Retina (tissue), 1 donor: Measurements from ENCODE around the gene MRNIP.
A peak's percentile ranks its signal among the peaks of the same experiment; 100 is the strongest.

Source experiments
- DNase-seq: peaks from one replicate; pipeline ENCODE4 v3.0.0-alpha.2; 2016

MRNIP gene

DNA sequence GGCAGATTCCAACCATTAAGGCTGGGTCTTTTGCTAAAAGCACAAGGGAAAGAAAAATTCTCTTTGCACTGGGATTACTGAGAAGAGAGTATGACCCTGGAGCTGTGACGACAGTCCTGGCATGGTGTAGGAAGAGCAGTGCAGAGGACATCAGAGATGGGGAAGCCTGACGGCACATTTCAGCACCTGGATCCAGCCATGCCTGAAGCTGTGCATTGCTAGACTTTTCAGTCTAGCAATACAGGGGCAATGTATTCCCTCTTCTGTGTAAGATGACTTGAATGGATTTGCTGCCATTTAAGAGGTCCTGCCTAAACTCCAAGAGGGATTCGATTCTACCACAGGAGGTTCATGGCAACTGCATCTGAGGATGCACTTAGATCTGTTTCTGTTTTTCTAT, 12.3 kb upstream of the MRNIP start:
- no peak for DNase-seq

DNA sequence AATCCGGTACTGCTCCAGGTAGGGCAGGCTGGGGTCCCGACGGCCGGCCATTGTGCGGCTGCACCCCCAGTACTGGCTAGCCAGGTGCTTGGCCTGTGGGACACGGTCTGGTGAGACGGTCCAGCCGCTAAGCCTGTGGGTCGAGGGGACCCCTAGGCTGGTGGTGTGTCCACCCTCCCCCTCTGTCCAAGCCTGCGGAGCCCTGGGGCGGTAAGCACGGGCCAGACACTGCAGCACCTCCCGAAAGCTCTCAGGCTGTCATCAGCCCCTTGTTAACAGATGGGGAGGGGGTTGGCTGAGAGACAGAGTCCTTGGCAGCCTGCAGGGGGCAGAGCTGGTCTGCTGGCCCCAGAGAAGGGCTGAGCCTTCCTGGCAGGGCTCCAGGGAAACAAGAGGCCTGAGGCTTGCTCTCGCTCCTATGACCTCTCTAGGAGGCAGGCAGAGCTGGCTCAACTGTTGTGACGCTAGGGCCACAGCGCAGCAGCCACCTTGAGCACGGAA, 11.8 kb upstream of the MRNIP start:
- DNase-seq: peak; percentile 57

DNA sequence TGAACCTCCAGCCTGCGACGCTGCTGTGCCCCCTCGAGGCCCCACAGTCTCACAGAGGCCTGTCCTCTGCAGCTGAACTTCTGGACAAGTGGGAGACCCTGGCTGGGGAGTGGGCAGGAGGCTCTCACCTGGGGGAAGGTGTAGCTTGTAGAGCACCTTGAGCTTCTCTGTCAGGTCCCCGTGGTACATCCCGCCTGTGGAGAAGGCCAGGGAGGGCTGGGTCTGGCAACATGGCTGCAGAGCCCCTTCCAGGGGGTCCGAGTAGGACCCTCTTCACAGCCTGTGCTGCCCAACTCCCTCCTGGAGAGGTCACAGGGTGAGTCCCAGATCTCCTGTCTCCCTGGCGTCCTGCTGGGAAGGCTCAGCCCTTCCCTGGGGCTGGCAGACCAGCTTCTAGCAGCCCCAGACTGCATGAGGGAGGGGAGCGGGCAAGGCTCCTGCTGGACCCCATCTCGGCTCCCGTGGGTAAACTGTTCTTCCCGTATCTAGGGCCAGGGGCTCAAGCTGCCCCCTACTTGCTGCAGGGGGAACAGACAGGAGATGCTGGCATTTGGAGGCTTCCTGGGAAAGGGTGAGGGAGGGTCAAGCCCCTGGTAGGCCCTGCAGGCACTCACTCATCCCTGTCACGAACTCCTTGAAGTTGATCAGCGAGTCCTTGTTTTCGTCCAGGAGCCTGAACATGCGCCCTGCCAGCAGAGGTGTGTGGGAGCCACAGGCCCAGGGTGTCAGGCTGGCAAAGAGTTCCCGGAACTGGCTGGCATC, 11.2 kb upstream of the MRNIP start:
- peak; percentile 30 for DNase-seq

DNA sequence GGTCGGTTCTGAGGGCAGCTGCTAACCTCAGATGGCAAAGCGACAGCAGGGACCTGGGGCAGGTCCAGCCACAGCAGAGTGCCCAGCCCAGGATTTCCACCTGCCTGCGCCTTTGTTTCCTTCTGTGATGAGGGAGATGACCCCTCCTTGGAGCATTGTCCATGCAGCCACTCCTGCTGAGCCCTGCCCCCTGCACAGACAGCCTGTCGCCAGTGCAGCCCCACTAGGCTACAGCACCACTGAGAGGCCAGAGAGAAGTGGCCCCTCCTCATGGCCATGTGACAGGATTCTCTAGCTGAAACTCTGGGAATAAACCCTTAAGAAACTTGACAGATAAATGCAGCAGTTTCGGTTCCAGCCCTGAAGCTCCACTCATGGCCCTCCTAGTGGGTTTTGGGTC, 10.5 kb upstream of the MRNIP start:
- DNase-seq: peak; percentile 51

DNA sequence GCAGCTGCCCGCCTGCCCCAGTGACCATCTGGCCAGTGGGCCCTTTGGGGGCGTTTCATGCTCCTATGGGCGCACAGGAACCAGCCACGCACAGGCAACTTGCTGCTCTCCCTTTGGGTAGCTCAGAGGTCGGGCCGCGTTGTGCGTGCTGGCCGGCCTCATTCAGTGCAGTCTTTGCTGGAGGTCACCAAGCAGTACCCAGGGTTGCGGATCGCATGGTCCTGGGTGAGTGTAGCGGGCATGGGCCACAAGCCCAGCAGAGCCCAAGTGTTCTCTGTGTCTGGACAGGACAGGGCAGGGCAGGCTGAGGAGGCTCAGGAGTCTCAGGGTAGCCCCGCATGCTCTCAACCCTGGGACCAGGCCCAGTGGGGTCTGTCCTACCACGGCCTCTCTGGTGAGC, 9.9 kb upstream of the MRNIP start:
- no peak for DNase-seq

DNA sequence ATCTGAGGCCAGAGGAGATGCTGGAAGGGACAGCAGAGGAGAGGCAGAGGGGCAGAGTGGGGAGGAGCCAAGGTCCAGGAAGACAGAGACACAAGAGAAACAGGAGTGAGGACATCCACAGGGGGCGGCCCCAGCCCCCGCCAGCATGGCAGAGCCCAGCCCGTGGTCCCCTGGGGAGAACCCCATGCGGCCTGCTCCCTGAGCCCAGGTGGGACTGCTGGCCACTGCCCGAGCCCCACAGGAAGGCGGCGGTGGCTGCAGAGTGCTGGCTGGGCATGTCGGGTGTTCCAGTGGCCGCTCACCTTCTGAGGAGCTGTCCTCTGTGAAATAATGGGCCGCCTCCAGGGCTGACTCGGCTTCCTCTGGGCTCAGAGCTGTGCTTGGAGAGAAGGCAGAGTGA, 8.9 kb upstream of the MRNIP start:
- DNase-seq: no peak

DNA sequence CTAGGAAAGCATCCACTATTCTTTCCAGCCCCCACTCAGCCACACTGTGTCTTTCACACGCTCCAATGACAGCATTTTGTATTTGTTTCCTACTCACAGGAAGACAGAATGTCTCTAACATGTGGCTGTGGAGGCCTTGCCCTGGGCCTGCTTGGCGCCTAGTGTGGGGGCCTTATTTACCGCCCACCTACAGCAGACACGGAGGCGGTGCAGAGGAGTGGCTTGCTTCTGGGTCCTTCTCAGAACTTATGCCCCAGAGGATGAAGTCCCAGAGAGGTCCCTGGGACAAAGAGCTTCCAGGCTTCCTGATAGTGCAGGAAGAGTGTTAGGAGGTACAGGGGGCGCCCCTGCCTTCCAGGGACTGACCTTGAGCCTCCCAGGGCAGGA, 8.5 kb upstream of the MRNIP start:
- no peak for DNase-seq

DNA sequence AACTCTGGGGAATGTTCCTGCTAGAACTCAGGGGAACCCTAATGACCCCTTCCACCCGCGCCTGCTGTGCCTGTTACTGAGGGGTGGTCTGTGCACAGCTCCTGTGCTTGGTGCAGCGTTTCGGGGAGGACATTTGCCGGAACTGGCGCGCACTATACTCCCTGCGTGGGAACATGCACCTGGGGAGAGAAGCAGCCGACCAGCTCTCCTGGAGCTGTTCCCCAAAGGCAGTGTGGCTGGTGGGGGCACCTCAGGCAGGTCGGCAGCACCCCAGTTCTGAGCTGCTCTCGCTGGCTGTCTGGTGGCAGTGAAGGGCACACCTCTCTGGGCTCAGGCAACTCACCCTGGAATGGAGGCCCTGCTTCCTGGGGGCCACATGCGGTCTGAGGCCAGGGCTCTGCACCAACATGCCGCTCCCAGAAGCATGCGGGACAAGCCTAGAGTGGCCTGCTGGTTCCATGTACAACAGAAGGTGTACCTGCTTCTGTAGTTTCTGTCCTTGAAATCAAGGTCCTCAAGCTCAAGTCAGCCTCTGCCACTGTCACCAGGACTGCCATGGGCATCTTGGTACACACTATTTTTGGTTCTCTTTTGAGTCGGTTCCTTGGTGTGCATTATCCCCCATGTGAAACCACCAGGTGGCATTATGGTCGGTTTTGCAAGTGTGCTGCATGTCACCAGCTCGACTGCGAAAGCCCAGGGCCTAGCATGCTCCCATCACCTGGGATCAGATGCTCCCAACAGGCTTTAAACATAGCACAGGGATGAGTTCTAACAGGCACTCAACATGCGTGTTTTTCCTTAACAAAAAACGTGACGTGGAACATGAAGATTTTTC, 7.8 kb upstream of the MRNIP start:
- DNase-seq: no peak

DNA sequence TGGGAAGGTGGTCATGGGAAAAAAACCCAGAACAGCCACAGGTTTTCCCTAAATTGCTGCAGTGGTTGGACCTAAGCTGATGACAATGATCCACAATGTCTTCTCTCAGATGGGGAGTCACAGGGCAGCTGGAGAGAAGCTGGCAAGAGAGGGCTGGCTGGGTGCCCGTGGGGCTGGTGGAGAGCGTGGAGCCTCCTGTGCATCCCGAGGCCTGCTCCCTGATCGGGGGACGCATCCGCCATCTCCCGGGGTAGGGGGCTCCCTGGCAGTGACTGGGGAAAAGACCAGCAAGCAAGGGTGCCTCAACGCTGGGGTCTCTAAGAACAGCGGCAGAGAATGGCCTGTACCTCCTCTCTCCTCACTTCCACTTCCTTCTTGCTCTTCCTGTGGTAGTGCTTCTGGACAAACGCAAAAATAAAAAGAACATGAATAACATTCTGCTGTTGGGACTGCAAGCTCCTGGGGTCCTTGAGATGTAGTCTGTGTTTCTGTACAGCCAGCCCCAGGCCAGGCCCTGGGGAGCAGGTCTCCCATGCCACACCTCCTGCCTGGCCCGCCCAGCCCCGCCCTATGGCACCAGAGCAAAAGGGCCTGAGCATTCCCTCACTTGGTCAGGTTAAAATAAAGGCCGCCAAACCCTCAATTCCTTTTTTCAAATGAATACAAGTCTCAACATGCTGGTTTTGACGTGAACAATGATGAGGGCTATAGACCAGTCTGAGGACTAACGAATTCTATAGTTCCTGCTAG, 7.0 kb upstream of the MRNIP start:
- no peak for DNase-seq

DNA sequence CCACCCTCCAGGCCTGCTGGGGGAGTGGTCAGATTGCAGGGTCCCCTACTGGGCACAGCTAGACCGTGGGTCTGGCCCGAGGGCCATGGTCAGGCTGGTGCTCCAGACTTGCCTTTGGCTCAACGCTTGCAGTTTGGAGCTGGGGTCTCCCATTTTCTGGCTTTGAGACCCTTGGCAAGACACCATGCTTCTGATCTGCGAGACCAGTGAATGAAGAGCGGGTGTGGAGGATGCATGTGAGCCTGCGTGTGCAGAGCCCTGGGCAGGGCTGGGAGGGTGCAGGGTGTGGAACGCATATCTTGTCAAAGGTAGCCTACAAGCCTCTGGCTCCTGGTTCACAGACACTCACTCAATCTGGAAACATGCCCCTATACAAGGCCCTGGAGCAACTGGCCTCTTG, 6.1 kb upstream of the MRNIP start:
- no peak for DNase-seq

DNA sequence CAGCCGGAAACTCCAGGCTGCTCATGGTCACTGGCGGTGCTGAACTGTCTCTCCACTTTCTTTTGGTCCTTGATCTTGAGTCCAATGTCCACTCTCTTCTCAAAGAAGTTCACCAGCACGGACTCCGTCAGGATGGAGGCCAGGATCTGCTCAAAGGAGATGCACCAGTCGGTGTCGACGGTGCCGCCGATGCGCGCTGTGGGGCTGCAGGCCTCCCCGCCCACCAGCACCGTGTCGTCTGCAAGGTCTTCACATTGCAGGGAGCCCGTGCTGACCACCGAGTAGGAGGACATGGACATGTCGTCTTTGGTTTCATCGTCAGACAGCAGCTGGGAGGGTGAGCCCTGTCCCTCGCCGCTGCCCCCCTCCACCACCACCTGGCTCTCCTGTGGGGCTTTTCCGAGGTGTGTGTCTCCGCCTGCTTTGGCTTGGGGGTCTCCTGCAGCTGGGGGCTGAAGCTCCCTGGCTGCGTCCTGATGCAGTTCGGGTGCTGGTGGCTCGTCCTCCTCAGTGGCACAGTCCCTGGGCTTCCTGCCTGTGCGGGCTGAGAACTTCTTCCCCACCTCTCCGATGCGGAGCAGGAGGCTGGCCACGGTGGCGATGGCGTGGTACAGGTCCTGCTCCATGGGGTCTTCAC, 5.0 kb upstream of the MRNIP start:
- no peak for DNase-seq

DNA sequence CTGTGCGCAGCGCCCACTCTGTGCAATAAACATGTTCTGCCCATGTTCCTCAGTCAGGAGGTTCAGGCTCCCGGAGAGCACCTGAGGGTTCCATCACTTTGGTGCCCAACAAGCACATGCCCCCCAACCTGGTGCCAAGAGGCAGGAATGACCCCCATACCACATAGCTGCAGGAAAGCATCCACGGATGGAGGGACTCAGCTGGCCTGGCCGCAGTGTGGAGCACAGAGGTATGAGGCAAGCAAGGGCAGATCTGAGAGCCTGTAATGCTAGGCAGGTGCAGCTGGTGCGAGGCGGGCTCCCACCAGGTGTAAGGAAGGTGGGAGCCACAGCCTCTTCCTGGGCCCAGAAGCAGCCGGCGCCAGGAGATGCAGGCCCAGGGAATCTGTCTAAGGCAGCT, 4.3 kb upstream of the MRNIP start:
- no peak for DNase-seq

DNA sequence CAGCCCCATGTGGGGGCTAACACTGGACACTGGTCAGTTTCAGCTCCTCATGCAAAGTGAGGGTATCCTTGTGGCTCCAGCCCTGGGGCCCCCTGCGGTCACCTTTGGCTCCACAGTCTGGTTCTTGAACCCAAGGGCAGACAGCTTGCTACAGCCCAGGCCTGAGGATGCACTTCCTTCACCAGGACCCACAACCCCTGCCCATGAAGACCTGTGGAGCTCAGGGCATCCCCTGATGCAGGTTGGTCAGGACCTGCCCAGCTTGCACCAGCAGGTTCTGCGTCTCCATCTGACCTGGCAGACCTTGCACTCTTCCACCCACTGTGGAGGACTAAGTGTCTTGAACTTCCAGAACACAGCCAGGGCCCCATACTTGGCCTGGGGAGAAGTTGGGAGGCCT, 3.7 kb upstream of the MRNIP start:
- DNase-seq: no peak

DNA sequence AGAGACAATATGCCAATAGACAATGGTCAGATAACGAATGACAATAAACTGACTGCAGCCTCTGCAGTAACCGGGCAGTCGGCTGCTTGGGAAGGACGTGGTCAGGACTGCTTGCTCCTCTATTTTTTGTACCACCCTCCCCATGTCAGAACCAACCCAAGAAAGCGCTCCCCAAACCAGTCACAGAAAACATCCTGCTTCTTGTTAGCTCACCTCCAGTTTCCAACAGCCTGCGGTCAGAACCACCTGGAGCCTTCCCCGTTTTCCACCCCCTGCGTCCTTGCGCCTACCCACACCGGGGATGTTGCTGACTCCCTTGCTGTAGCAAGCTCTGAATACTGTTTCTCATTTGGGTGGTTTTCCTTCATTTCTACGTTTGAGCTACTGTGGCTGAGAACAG, 1.7 kb upstream of the MRNIP start:
- DNase-seq: peak; percentile 17

DNA sequence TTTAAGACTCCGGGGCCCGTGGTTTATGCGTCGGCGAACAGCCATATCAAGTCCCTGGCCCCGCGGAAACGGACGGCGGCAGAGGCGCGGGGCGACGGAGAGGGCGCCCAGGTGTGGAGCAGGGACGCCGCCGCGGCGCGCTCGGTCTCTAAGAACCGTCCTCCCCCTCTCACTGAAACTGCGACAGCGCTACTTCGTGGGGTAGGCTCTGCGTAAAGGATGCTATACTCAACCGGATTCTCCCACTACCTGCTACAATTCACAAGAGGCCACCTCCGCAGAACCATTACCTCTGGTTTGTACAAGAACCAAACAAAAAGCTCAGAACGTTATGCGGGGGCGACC, 404 bp downstream of the MRNIP start:
- DNase-seq: no peak

DNA sequence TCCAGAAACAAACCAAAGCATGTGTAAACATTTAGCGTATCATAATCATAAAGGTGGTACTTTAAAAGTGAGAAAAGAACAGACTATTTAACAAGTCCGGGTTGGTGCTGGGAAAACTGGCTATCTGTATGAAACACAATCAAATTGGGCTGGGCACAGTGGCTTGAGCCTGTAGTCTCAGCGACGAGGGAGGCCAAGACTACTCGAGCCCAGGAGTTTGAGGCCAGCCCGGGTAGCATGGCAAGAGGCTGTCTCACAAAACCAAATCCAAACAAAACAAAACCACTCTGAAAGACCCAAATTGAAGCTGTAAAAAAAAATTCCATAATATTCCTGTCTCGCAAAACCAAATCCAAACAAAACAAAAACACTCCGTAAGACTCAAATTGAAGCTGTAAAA, 4.3 kb downstream of the MRNIP start:
- no peak for DNase-seq

DNA sequence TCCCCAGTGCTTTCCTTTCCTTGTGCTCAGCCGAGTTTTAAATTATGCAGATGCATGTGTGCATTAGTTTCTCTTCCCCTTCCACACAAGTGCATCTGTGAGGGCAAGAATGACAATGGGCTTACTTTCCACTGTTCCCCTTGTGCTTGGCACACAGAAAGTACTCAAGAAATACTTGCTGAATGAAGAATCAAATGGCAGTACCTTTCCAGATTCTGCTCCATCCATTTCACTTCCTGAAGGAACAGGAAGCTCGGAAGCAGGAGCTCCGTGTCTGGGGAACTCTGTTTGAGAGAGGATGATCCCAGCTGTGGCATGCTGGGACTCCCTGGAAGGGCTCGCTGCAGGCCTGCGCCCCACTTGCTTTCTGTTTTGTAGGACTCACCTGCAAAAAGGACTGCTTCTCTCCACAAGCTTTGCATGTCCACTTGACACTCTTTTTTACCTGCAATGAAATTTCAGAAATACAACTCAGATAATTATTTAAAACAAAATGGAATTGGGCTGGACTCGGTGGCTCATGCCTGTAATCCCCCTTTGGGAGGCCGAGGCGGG, 5.5 kb downstream of the MRNIP start:
- no peak for DNase-seq

DNA sequence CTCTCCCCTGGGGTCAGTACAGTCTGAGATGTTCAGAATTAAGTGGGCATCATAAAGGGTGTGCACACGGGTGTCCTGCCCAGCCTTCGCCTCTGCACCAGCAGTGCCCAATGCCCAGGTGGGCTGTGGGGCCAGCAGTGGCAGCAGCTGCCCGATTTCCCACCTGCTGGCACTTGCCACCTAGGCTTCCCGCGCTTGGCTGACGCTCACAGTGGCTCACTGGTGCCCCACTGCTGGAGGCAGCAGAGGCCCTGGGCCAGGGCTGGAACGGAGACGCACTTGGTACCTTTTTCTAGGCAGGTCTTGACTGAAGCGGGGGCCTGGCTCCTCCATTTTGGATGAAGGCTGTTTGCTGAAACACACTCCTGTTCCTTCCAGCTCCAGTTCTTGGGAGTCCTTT, 17.0 kb downstream of the MRNIP start:
- no peak for DNase-seq

DNA sequence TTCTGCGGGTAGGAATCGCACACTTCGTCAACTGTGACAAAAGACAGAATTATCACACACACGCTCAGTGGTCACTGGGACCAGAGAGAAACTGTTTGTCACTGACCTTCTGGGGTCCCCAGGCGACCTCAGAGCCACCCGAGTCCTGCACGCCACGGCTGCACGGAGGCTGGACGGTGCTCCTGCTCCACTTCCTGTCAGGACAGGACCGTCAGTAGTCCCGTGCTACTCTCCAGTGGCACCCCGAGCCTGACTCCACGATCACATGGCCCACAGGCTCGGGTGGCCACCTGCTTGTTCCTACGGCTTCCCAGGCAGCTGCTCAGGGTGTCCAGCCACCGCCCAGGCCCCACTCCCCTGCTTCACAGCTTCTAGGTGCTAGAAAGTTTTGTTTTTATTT, 17.9 kb downstream of the MRNIP start:
- no peak for DNase-seq

DNA sequence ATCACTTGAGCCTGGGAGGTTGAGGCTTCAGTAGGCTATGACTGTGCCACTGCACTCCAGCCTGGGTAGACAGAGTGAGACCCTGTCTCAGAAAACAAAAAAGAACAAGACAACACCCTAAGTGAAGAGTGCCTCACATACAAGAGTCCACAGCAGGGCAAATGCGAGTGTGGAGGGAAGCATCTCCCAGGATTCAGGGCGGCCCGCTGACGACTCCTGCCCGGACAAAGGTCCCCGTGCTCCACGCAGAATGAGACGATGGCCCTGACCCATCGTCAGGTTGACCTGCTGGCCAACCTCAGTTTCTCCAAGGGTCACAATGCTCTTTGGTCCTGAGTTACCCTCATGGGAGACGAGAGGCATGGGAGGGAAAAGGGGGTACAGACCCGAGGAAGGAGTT, 18.3 kb downstream of the MRNIP start:
- no peak for DNase-seq

DNA sequence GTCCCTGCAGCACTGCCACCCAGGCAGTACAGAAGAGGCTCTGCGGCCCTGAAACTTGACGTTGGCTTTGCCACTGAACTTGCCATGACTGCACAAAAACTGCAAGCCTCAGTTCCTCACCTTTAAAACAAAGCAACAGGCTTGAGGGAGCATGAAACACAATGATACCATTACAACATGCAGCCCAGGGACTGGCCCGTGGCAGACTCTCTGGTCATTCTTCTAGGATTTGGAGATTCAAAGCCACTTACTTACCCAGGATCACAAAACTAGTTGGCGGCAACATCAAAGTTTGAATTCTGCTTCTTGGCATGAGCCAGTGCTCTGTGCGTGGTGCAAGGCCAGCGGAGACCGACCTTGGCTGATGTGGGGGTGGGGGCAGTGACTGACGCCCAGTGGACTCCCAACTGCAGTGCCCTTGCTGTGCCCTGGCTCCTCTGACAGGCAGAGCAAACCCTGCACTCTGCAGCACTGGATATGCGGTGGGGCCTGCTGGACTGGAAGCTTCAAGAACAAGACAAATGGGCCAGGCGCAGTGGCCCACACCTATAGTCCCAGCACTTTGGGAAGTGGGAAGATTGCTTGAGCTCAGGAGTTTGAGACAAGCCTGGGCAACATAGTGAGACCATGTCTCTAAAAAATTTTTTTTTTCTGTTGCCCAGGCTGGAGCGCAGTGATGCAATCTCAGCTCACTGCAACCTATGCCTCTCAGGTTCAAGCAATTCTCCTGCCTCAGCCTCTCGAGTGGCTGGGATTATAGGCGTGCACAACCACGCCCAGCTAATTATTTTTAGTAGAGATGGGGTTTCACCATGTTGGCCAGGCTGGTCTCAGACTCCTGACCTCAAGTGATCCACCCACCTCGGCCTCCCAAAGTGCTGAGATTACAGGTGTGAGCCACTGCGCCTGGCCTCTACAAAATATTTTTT, 19.0 kb downstream of the MRNIP start:
- no peak for DNase-seq
